Measurements from ENCODE around the gene ZHX3.

DNA sequence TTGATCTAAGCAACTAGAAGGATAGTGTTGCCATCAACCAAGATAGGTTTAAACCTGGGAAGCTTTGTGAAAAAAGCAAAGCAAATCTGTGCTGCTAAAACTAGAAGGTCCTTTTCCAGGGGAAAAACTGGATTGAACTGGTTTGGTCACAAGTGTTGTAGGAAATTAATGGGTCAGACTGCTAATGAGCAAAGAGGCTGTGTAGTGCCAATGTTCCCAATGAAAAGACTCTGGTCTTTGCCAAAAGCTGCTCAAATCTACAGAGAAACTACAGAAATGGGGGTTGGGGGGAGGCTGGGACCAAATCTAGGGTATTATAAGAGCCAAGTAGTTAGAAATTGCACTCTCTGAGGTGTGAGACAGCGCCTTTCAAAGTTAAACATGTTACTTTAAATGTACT lies 95.2 kb downstream of the ZHX3 start:
- no peak for TF ChIP-seq POLR2A (IDR thresholded peaks at IDR 0.05)
- TF ChIP-seq, protein P1, sequence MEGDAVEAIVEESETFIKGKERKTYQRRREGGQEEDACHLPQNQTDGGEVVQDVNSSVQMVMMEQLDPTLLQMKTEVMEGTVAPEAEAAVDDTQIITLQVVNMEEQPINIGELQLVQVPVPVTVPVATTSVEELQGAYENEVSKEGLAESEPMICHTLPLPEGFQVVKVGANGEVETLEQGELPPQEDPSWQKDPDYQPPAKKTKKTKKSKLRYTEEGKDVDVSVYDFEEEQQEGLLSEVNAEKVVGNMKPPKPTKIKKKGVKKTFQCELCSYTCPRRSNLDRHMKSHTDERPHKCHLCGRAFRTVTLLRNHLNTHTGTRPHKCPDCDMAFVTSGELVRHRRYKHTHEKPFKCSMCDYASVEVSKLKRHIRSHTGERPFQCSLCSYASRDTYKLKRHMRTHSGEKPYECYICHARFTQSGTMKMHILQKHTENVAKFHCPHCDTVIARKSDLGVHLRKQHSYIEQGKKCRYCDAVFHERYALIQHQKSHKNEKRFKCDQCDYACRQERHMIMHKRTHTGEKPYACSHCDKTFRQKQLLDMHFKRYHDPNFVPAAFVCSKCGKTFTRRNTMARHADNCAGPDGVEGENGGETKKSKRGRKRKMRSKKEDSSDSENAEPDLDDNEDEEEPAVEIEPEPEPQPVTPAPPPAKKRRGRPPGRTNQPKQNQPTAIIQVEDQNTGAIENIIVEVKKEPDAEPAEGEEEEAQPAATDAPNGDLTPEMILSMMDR (IDR thresholded peaks at IDR 0.05) = no peak
